H1 (cell line): ENCODE results near the gene ARPP21. TPM values are rescaled to one million over a fixed set of nuclear protein-coding genes. Genes with fewer than 3 reads are reported as not detected.

Experiments used
- CTCF ChIA-PET: fragments of 300-600 bp; sonication (Branson Sonifier 250); formaldehyde crosslinking; loops from one replicate; lab custom pipeline; 2021; ENCODE audit not compliant: partially characterized antibody; lab: Charles Lee
- POLR2A ChIA-PET: fragments of 300-600 bp; sonication (Branson Sonifier 250); formaldehyde crosslinking; loops from one replicate; lab custom pipeline; 2021; ENCODE audit warnings: inconsistent platforms; ENCODE audit not compliant: partially characterized antibody; lab: Charles Lee
- DNase-seq, 2 experiments: peaks; one replicate each; pipeline versions ENCODE4 v3.0.0 to v3.0.0-alpha.2; 2010 to 2022; ENCODE audit warnings: low spot score in 2 of 2, low read depth in 1 of 2, mixed read lengths in 1 of 2
- FAIRE-seq: peaks from 2 replicates; lab custom pipeline; 2011; peaks lifted over from hg19 to GRCh38; lab: Jason Lieb, UNC
- H2AFZ ChIP-seq: 2 replicates; pipeline ENCODE4 v1.8.1; 2012; ENCODE audit warnings: low read length, inconsistent platforms
- H2AK5ac ChIP-seq: 2 replicates; pipeline ENCODE4 v1.6.1; 2013; ENCODE audit warnings: low read depth, low read length
- H2BK120ac ChIP-seq: replicated peaks from 2 replicates; pipeline ENCODE3; 2013; ENCODE audit warnings: low read depth, low read length, inconsistent platforms
- H2BK12ac ChIP-seq: 2 replicates; pipeline ENCODE4 v1.6.1; 2013; ENCODE audit warnings: low read depth, low read length
- H2BK15ac ChIP-seq: 2 replicates; pipeline ENCODE4 v1.6.1; 2013; ENCODE audit warnings: low read length
- H2BK20ac ChIP-seq: 2 replicates; pipeline ENCODE4 v1.6.1; 2013; ENCODE audit warnings: low read length
- H2BK5ac ChIP-seq: 2 replicates; pipeline ENCODE4 v1.6.1; 2013; ENCODE audit warnings: low read depth, low read length
- H3K14ac ChIP-seq: 2 replicates; pipeline ENCODE4 v1.6.1; 2013; ENCODE audit warnings: inconsistent platforms; ENCODE audit not compliant: insufficient read length
- H3K18ac ChIP-seq: 2 replicates; pipeline ENCODE4 v1.6.1; 2013; ENCODE audit warnings: low read length; ENCODE audit errors: extremely low read depth
- H3K23ac ChIP-seq: 2 replicates; pipeline ENCODE4 v1.6.1; 2013; ENCODE audit warnings: inconsistent platforms; ENCODE audit not compliant: insufficient read length
- H3K23me2 ChIP-seq: 2 replicates; pipeline ENCODE4 v1.6.1; 2013; ENCODE audit warnings: low read depth, low read length
- H3K27ac ChIP-seq: 2 replicates; pipeline ENCODE4 v1.6.1; 2011; ENCODE audit warnings: low read depth, low read length, inconsistent platforms
- H3K27me3 ChIP-seq, 4 experiments: replicated peaks in 1 of 4; 1 replicate in 1 of 4; 2 replicates in 3 of 4; pipeline versions ENCODE4 v1.6.1 to v1.8.1; 2011 to 2013; ENCODE audit warnings: low read length in 3 of 4, mild to moderate bottlenecking in 3 of 4, inconsistent platforms in 2 of 4, mixed read lengths in 2 of 4, moderate library complexity in 1 of 4; ENCODE audit not compliant: control insufficient read depth in 3 of 4, insufficient read depth in 3 of 4; ENCODE audit errors: extremely low read depth in 1 of 4
- H3K36me3 ChIP-seq, 4 experiments: 2 replicates each; pipeline versions ENCODE4 v1.6.1 to v1.8.1; 2011 to 2013; ENCODE audit warnings: mild to moderate bottlenecking in 4 of 4, low read length in 3 of 4, moderate library complexity in 2 of 4, control low read depth in 1 of 4, inconsistent platforms in 1 of 4; ENCODE audit not compliant: insufficient read depth in 4 of 4, control insufficient read depth in 2 of 4
- H3K4ac ChIP-seq: replicated peaks from 2 replicates; pipeline ENCODE3; 2013; ENCODE audit warnings: low read length, low read depth, mixed read lengths, inconsistent platforms; ENCODE audit not compliant: insufficient read length
- H3K4me1 ChIP-seq, 4 experiments: replicated peaks in 1 of 4; 1 replicate in 1 of 4; 2 replicates in 3 of 4; pipeline versions ENCODE4 v1.6.1 to v1.8.1; 2011 to 2013; ENCODE audit warnings: low read length in 3 of 4, inconsistent platforms in 2 of 4, mixed read lengths in 1 of 4; ENCODE audit not compliant: insufficient read depth in 4 of 4, control insufficient read depth in 3 of 4
- H3K4me2 ChIP-seq, 2 experiments: 2 replicates each; pipeline versions ENCODE4 v1.6.1 to v1.8.1; 2011 to 2013; ENCODE audit warnings: low read depth in 2 of 2, low read length in 2 of 2, control low read depth in 1 of 2, inconsistent platforms in 1 of 2, mild to moderate bottlenecking in 1 of 2; ENCODE audit not compliant: insufficient read depth in 1 of 2
- H3K4me3 ChIP-seq, 4 experiments: fragments of 200-600, 300-600 bp in 1 of 4; sonication (generic), shearing (Covaris generic), sonication (Bioruptor Twin) in 1 of 4; 2 replicates each; pipeline versions ENCODE4 v1.5.1 to v1.8.1; 2011 to 2016; ENCODE audit warnings: low read length in 4 of 4, low read depth in 3 of 4, control low read depth in 2 of 4, inconsistent platforms in 2 of 4, mild to moderate bottlenecking in 2 of 4, mixed read lengths in 1 of 4, moderate library complexity in 1 of 4; ENCODE audit not compliant: insufficient read depth in 2 of 4; ENCODE audit errors: extremely low read depth in 1 of 4
- H3K56ac ChIP-seq: replicated peaks from 2 replicates; pipeline ENCODE3; 2013; ENCODE audit warnings: low read depth, mild to moderate bottlenecking, mixed read lengths, low read length, inconsistent platforms; ENCODE audit not compliant: insufficient read length
- H3K79me1 ChIP-seq: 2 replicates; pipeline ENCODE4 v1.6.1; 2013; ENCODE audit warnings: low read depth, low read length, control low read depth
- H3K79me2 ChIP-seq, 2 experiments: 2 replicates each; pipeline versions ENCODE4 v1.6.1 to v1.8.1; 2012 to 2013; ENCODE audit warnings: low read length in 2 of 2, mild to moderate bottlenecking in 2 of 2, inconsistent platforms in 1 of 2; ENCODE audit not compliant: insufficient read depth in 2 of 2, control insufficient read depth in 1 of 2
- H3K9ac ChIP-seq, 4 experiments: replicated peaks in 1 of 4; 1 replicate in 1 of 4; 2 replicates in 3 of 4; pipeline versions ENCODE4 v1.6.1 to v1.8.1; 2011 to 2013; ENCODE audit warnings: low read depth in 3 of 4, low read length in 3 of 4, control low read depth in 2 of 4, mild to moderate bottlenecking in 2 of 4, moderate library complexity in 2 of 4, inconsistent platforms in 1 of 4; ENCODE audit errors: extremely low read depth in 1 of 4
- H3K9me3 ChIP-seq, 2 experiments: 2 replicates each; pipeline versions ENCODE4 v1.6.1 to v1.8.1; 2012 to 2013; ENCODE audit warnings: mild to moderate bottlenecking in 2 of 2, moderate library complexity in 2 of 2, control low read depth in 1 of 2, inconsistent platforms in 1 of 2, low read depth in 1 of 2, low read length in 1 of 2, mixed read lengths in 1 of 2; ENCODE audit not compliant: insufficient read depth in 2 of 2
- H4K20me1 ChIP-seq, 2 experiments: replicated peaks in 1 of 2; 2 replicates each; pipeline versions ENCODE3 to v1.8.1; 2011 to 2013; ENCODE audit warnings: inconsistent platforms in 2 of 2, low read length in 2 of 2, mild to moderate bottlenecking in 1 of 2; ENCODE audit not compliant: insufficient read depth in 2 of 2, control insufficient read depth in 1 of 2
- H4K5ac ChIP-seq: 2 replicates; pipeline ENCODE4 v1.6.1; 2013; ENCODE audit warnings: low read length, low read depth, mixed read lengths, inconsistent platforms; ENCODE audit not compliant: insufficient read length
- H4K8ac ChIP-seq: 2 replicates; pipeline ENCODE4 v1.8.0; 2013; ENCODE audit warnings: mild to moderate bottlenecking, moderate library complexity, low read length, inconsistent platforms; ENCODE audit not compliant: insufficient read depth; ENCODE audit errors: extremely low read depth
- H4K91ac ChIP-seq: replicated peaks from 2 replicates; pipeline ENCODE3; 2013; ENCODE audit warnings: low read length, mixed read lengths, inconsistent platforms; ENCODE audit not compliant: insufficient read length
- EZH2 ChIP-seq: fragments of 200-600 bp; sonication (generic); IDR thresholded peaks from 2 replicates; pipeline ENCODE4 v1.7.1; 2012; ENCODE audit warnings: low read depth, mild to moderate bottlenecking, moderate library complexity, low read length, inconsistent platforms; ENCODE audit not compliant: severe bottlenecking
- HDAC6 ChIP-seq: IDR thresholded peaks from one replicate; pipeline ENCODE4 v1.7.1; 2012; ENCODE audit warnings: low read depth, mild to moderate bottlenecking, inconsistent platforms, low read length, moderate library complexity
- JUN ChIP-seq: IDR thresholded peaks from 2 replicates; pipeline ENCODE4 v1.6.1; 2011; ENCODE audit warnings: low read depth, mild to moderate bottlenecking, improper control_type of control experiment, low read length
- KDM4A ChIP-seq: IDR thresholded peaks from one replicate; pipeline ENCODE4 v1.7.1; 2012; ENCODE audit warnings: low read depth, mild to moderate bottlenecking, moderate library complexity, low read length, inconsistent platforms; ENCODE audit not compliant: severe bottlenecking
- RFX5 ChIP-seq: IDR thresholded peaks from 2 replicates; pipeline ENCODE4 v1.6.1; 2011; ENCODE audit warnings: low read depth, low read length, improper control_type of control experiment, borderline replicate concordance
- SIRT6 ChIP-seq: IDR thresholded peaks from one replicate; pipeline ENCODE4 v1.7.1; 2012; ENCODE audit warnings: low read length, inconsistent platforms
- TAF1 ChIP-seq: IDR thresholded peaks from 2 replicates; pipeline ENCODE4 v1.6.1; 2011; ENCODE audit warnings: mild to moderate bottlenecking, low read depth, low read length
- WGBS, 2 experiments: shearing (Covaris generic) in 1 of 2; methylation state at CpG; one replicate each; pipeline versions ENCODE4 v1.1.6 to v1.1.7; 2013 to 2015; ENCODE audit warnings: low lambda C conversion rate in 2 of 2, mixed read lengths in 2 of 2, inconsistent platforms in 1 of 2, low coverage in 1 of 2, missing lambda C conversion rate in 1 of 2; ENCODE audit not compliant: insufficient replicate concordance in 2 of 2, insufficient coverage in 1 of 2, insufficient read length in 1 of 2; ENCODE audit errors: extremely low coverage in 1 of 2, missing lambda C conversion rate in 1 of 2; 5-methylcytosine and 5-hydroxymethylcytosine counted together
- polyA plus RNA-seq, 7 experiments: library from polyadenylated mRNA; depleted of rRNA in 3 of 7; stranded (reverse) in 5 of 7; unstranded in 2 of 7; fragments of >200 nt in 5 of 7; fragments of 200-250 nt in 2 of 7; gene quantifications; 1 replicate in 5 of 7; 2 replicates in 1 of 7; 4 replicates in 1 of 7; pipeline versions ENCODE4 v1.2.1 to v1.2.3, GENCODE V29; 2011 to 2013; ENCODE audit warnings: missing spikeins in 2 of 7, mixed read lengths in 2 of 7
- total RNA-seq: library from RNA; stranded (reverse); fragmentation: NEBNext Ultra II Directional; extraction: Animal tissue kit (Norgen Biotek cat#: 25700); gene quantifications from 2 replicates; pipeline ENCODE4 v1.2.1, GENCODE V29; 2021

ARPP21 gene
- total and polyA plus RNA-seq, 2 of the 8 experiments (the other 6 are each of a cell fraction or from before 2014, with no cell fraction given) = not detected

GRCh38 chr3:35718921-35719320, 79.6 kb downstream of the ARPP21 start:
- Histone ChIP-seq H3K14ac (no peak overlapping the region), H4K91ac (no peak overlapping the region), H3K18ac (no peak overlapping the region), H2BK120ac (no peak overlapping the region), H3K79me2 (no peaks in the 10 kb centered on the region), H3K56ac (no peak overlapping the region), H3K23me2 (no peaks in the 10 kb centered on the region), H2BK20ac (no peak overlapping the region), H3K27me3 (peaks cover 0 to 11% (median 2%) of the 10 kb centered on the region in 4 experiments; a peak in 3 of 7 replicates), H3K23ac (no peak overlapping the region), H2BK15ac (no peak overlapping the region), H3K27ac (no peak overlapping the region), H3K9ac (no peak overlapping the region), H2AK5ac (no peak overlapping the region), H2BK12ac (no peak overlapping the region), H2BK5ac (no peak overlapping the region), H3K9me3 (no peaks in the 10 kb centered on the region), H3K4me3 (no peak overlapping the region), H4K8ac (no peak overlapping the region), H3K4me2 (no peak overlapping the region), H4K5ac (no peak overlapping the region), H3K36me3 (no peaks in the 10 kb centered on the region), H3K4me1 (no peaks in the 10 kb centered on the region), H4K20me1 (no peaks in the 10 kb centered on the region), H3K79me1 (no peaks in the 10 kb centered on the region), H2AFZ (no peak overlapping the region), H3K4ac (no peak overlapping the region)
- ChIA-PET CTCF (interaction anchor here (0.7 to 1.4 kb wide), 2 partner anchors 12 to 759 kb away, joined by 3 to 5 read pairs; no protein-coding TSS in a partner anchor), POLR2A (no interaction called here)
- FAIRE-seq (no peak), DNase-seq (no peak)
- TF ChIP-seq SIRT6 (no peak), HDAC6 (no peak), RFX5 (no peak), KDM4A (no peak), TAF1 (no peak), JUN (no peak), EZH2 (no peak)
- 86% methylated on average over 1 of the region's 1 CpG; no CpG with 5 or more reads in 1 of the 2 experiments for WGBS, 2 experiments
